ENCODE measurements around the gene DDR1. TPM values are rescaled to one million over a fixed set of nuclear protein-coding genes. Genes with fewer than 3 reads are reported as not detected.

DDR1 gene
- total RNA-seq, 1 donor from 2014 or later: 80.9 TPM

GRCh38 chr6:30837432-30837831 is 46.9 kb upstream of the DDR1 start:
- no peak overlapping the region for H3K27ac ChIP-seq
- no peak for DNase-seq
- H3K36me3 ChIP-seq: no peaks in the 10 kb centered on the region
- no peak overlapping the region for H3K4me3 ChIP-seq
- ATAC-seq: no peak
- no peaks in the 10 kb centered on the region for H3K9me3 ChIP-seq
- intact Hi-C loops (cut with DNase I): no loop called here
- no peaks in the 10 kb centered on the region for H3K27me3 ChIP-seq (ENCODE audit: low read depth)
- peaks cover 13% of the 10 kb centered on the region for H3K4me1 ChIP-seq
- no peak for TF ChIP-seq CTCF (IDR thresholded peaks at IDR 0.05)

GRCh38 chr6:30837870-30838269 is 46.4 kb upstream of the DDR1 start:
- H3K27ac ChIP-seq: no peak overlapping the region
- no peak for TF ChIP-seq CTCF (IDR thresholded peaks at IDR 0.05)
- no peaks in the 10 kb centered on the region for H3K36me3 ChIP-seq
- H3K27me3 ChIP-seq (ENCODE audit: low read depth): no peaks in the 10 kb centered on the region
- peaks cover 17% of the 10 kb centered on the region for H3K4me1 ChIP-seq
- intact Hi-C loops (cut with DNase I): no loop called here
- DNase-seq (no peak), ATAC-seq (no peak)
- no peak overlapping the region for H3K4me3 ChIP-seq
- H3K9me3 ChIP-seq: no peaks in the 10 kb centered on the region

- Histone ChIP-seq H3K9me3 (no peaks in the 10 kb centered on the region), H3K27ac (no peak overlapping the region), H3K36me3 (no peaks in the 10 kb centered on the region), H3K4me3 (no peak overlapping the region), H3K4me1 (peaks cover 31% of the 10 kb centered on the region), H3K27me3 (ENCODE audit: low read depth) (no peaks in the 10 kb centered on the region)
- intact Hi-C loops (cut with DNase I): no loop called here
- ATAC-seq (no peak), DNase-seq (no peak)
- TF ChIP-seq CTCF (IDR thresholded peaks at IDR 0.05): no peak
Measured at GRCh38 chr6:30839671-30840070, 44.6 kb upstream of the DDR1 start.

- no peaks in the 10 kb centered on the region for H3K27me3 ChIP-seq (ENCODE audit: low read depth)
- intact Hi-C loops (cut with DNase I): no loop called here
- H3K4me1 ChIP-seq: peaks cover 31% of the 10 kb centered on the region
- H3K9me3 ChIP-seq: no peaks in the 10 kb centered on the region
- no peak overlapping the region for H3K4me3 ChIP-seq
- no peaks in the 10 kb centered on the region for H3K36me3 ChIP-seq
- no peak for DNase-seq
- no peak for TF ChIP-seq CTCF (IDR thresholded peaks at IDR 0.05)
- ATAC-seq: no peak
- H3K27ac ChIP-seq: no peak overlapping the region
Measured at GRCh38 chr6:30840084-30840934, 44.0 kb upstream of the DDR1 start.

- Histone ChIP-seq H3K27me3 (ENCODE audit: low read depth) (no peaks in the 10 kb centered on the region), H3K4me1 (peaks cover 31% of the 10 kb centered on the region), H3K4me3 (no peak overlapping the region), H3K27ac (no peak overlapping the region), H3K9me3 (no peaks in the 10 kb centered on the region), H3K36me3 (no peaks in the 10 kb centered on the region)
- no peak for ATAC-seq
- intact Hi-C loops (cut with DNase I): no loop called here
- no peak for DNase-seq
- TF ChIP-seq CTCF (IDR thresholded peaks at IDR 0.05): no peak
Measured at GRCh38 chr6:30840935-30841643, 43.2 kb upstream of the DDR1 start.

All from lower lobe of right lung (tissue), 2 donors.